Thyroid gland (tissue), 4 donors: ENCODE measurements around the gene DIS3L.

Experiments used
- CTCF ChIP-seq, 6 experiments: fragments of 200-600 bp in 3 of 6; fragments of 450-650 bp in 3 of 6; sonication (generic) in 3 of 6; IDR thresholded peaks; one replicate each; pipeline ENCODE4 v1.5.1; 2016 to 2019; ENCODE audit warnings: antibody characterized with exemption in 6 of 6, mild to moderate bottlenecking in 2 of 6, inconsistent platforms in 1 of 6, moderate library complexity in 1 of 6
- POLR2A ChIP-seq, 2 donors: fragments of 450-650 bp; IDR thresholded peaks; one replicate each; pipeline ENCODE4 v1.6.1; 2017; ENCODE audit warnings: antibody characterized with exemption in 2 of 2, mild to moderate bottlenecking in 2 of 2, moderate library complexity in 1 of 2

GRCh38 chr15:66312144-66312543 is 18.8 kb downstream of the DIS3L start:
- TF ChIP-seq CTCF (IDR thresholded peaks at IDR 0.05) (no peak), POLR2A (IDR thresholded peaks at IDR 0.05) (no peak)
